KMS-11 (cell line): ENCODE data around the gene ARHGAP9.
A peak's percentile ranks its signal among the peaks of the same experiment; 100 is the strongest.

ENCODE experiments used
- H2AFZ ChIP-seq: fragments of 200-600 bp; sonication (generic); 2 replicates; pipeline ENCODE4 v1.6.1; 2016; ENCODE audit warnings: antibody characterized with exemption, mixed run types, low read depth
- H3K27ac ChIP-seq: fragments of 200-600 bp; sonication (generic); 2 replicates; pipeline ENCODE4 v1.6.1; 2016; ENCODE audit warnings: mild to moderate bottlenecking, mixed run types
- H3K27me3 ChIP-seq: fragments of 200-600 bp; sonication (generic); 2 replicates; pipeline ENCODE4 v1.6.1; 2017; ENCODE audit warnings: mild to moderate bottlenecking, low read depth, mixed run types, moderate library complexity; ENCODE audit not compliant: insufficient read depth
- H3K36me3 ChIP-seq: fragments of 200-600 bp; sonication (generic); 2 replicates; pipeline ENCODE4 v1.6.1; 2017; ENCODE audit warnings: mild to moderate bottlenecking, mixed run types; ENCODE audit not compliant: insufficient read depth
- H3K4me1 ChIP-seq: fragments of 200-600 bp; sonication (generic); 2 replicates; pipeline ENCODE4 v1.6.1; 2016; ENCODE audit warnings: mild to moderate bottlenecking, low read depth, mixed run types; ENCODE audit not compliant: poor library complexity, severe bottlenecking
- H3K4me2 ChIP-seq: fragments of 200-600 bp; sonication (generic); 2 replicates; pipeline ENCODE4 v1.7.0; 2016; ENCODE audit warnings: mild to moderate bottlenecking, mixed run types
- H3K4me3 ChIP-seq: fragments of 200-600 bp; sonication (generic); IDR thresholded peaks from 2 replicates; pipeline ENCODE4 v1.6.1; 2017; ENCODE audit warnings: low read depth, low read length, mixed read lengths; ENCODE audit not compliant: insufficient read depth
- H3K79me2 ChIP-seq: fragments of 200-600 bp; sonication (generic); 2 replicates; pipeline ENCODE4 v1.6.1; 2016; ENCODE audit warnings: low read depth, mixed run types; ENCODE audit not compliant: insufficient read depth
- H3K9ac ChIP-seq: fragments of 200-600 bp; sonication (generic); 2 replicates; pipeline ENCODE4 v1.6.1; 2016; ENCODE audit warnings: mild to moderate bottlenecking, mixed run types
- H4K20me1 ChIP-seq: fragments of 200-600 bp; sonication (generic); 2 replicates; pipeline ENCODE4 v1.6.1; 2016; ENCODE audit warnings: mild to moderate bottlenecking, mixed run types; ENCODE audit not compliant: insufficient read depth
- CTCF ChIP-seq: fragments of 200-600 bp; sonication (generic); conservative IDR thresholded peaks from 2 replicates; pipeline ENCODE4 v1.6.1; 2017; ENCODE audit warnings: low read depth, mild to moderate bottlenecking, antibody characterized with exemption, low read length, moderate library complexity, mixed read lengths

Gene ARHGAP9

DNA sequence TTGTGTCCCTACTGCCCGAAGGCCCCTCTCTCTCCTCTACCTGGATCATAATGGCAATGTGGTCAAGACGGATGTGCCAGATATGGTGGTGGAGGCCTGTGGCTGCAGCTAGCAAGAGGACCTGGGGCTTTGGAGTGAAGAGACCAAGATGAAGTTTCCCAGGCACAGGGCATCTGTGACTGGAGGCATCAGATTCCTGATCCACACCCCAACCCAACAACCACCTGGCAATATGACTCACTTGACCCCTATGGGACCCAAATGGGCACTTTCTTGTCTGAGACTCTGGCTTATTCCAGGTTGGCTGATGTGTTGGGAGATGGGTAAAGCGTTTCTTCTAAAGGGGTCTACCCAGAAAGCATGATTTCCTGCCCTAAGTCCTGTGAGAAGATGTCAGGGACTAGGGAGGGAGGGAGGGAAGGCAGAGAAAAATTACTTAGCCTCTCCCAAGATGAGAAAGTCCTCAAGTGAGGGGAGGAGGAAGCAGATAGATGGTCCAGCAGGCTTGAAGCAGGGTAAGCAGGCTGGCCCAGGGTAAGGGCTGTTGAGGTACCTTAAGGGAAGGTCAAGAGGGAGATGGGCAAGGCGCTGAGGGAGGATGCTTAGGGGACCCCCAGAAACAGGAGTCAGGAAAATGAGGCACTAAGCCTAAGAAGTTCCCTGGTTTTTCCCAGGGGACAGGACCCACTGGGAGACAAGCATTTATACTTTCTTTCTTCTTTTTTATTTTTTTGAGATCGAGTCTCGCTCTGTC, 22.8 kb downstream of the ARHGAP9 start:
- H4K20me1 ChIP-seq, result no peaks in the 10 kb centered on the region
- no peak overlapping the region for H3K27ac ChIP-seq
- no peak overlapping the region for H3K9ac ChIP-seq
- peak overlapping the region; percentile 83; the same call in 1 of the 2 replicates for H2AFZ ChIP-seq
- H3K27me3 ChIP-seq, result peaks cover 17% of the 10 kb centered on the region
- H3K36me3 ChIP-seq, result no peaks in the 10 kb centered on the region
- TF ChIP-seq CTCF, result peak; percentile 23; the same call in 1 of the 2 replicates
- peaks cover 76% of the 10 kb centered on the region for H3K4me1 ChIP-seq
- no peak overlapping the region for H3K4me3 ChIP-seq
- H3K79me2 ChIP-seq, result no peaks in the 10 kb centered on the region
- peak overlapping the region; percentile 98 for H3K4me2 ChIP-seq

- H3K4me2 ChIP-seq, result peak overlapping the region; percentile 98
- peak overlapping the region; percentile 61; the same call in 1 of the 2 replicates for H3K9ac ChIP-seq
- peak overlapping the region; percentile 83 for H2AFZ ChIP-seq
- peak; percentile 98 for TF ChIP-seq CTCF
- H3K4me3 ChIP-seq, result no peak overlapping the region
- peak overlapping the region; percentile 51; the same call in 1 of the 2 replicates for H3K27ac ChIP-seq
- H3K36me3 ChIP-seq, result no peaks in the 10 kb centered on the region
- H3K4me1 ChIP-seq, result peaks cover 76% of the 10 kb centered on the region
- peaks cover 10% of the 10 kb centered on the region for H3K27me3 ChIP-seq
- H4K20me1 ChIP-seq, result no peaks in the 10 kb centered on the region
- no peaks in the 10 kb centered on the region for H3K79me2 ChIP-seq
Observed at GRCh38 chr12:57456145-57456700, 23.4 kb downstream of the ARHGAP9 start.

- H3K9ac ChIP-seq, result peak overlapping the region; percentile 61
- H2AFZ ChIP-seq, result peak overlapping the region; percentile 83
- peaks cover 69% of the 10 kb centered on the region for H3K4me1 ChIP-seq
- no peak overlapping the region for H3K4me3 ChIP-seq
- TF ChIP-seq CTCF, result no peak
- no peaks in the 10 kb centered on the region for H4K20me1 ChIP-seq
- no peaks in the 10 kb centered on the region for H3K36me3 ChIP-seq
- peak overlapping the region; percentile 98 for H3K4me2 ChIP-seq
- no peaks in the 10 kb centered on the region for H3K79me2 ChIP-seq
- H3K27ac ChIP-seq, result peak overlapping the region; percentile 51; the same call in 1 of the 2 replicates
- peaks cover 4% of the 10 kb centered on the region; the same call in 1 of the 2 replicates for H3K27me3 ChIP-seq
Observed at GRCh38 chr12:57455374-57456144, 24.1 kb downstream of the ARHGAP9 start.

DNA sequence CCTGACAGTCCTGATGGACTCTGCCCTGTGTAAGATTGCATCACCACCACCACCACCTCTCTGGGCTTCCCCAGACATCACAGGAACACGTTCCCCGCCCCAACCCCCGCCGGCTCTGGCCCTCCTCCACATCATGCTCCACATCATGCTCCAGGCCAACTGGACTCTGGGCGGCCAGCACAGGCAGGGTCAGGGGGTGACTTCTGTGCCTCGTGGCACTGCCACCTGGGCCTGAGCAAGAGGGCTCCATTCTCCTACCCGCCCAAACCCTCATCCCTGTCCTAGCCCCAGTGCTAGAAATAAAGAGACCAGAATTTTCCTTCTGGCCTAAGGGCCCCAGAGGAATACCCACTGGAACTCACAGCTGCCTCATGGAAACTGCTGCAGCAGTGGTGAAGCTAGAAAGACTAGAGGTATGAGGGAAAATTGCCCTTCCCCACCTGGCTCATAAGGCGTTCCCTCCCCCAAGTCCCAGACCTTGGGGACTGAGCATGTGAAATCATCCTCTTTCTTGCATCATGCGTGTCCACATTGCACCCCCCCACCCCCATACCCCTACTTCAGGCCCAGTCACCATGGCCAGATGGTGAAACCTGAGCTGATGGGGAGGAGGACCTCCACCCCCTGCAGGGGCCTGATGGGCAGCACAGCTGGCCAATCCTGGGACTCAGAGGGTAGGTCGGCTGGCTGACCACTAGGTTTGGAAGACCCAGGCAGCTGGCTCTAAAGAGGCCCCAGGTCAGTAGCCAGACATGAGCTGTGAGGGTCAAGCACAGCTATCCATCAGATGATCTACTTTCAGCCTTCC, 24.9 kb downstream of the ARHGAP9 start, which contains the start of gene INHBE:
INHBE (plus strand) TSS at position 742 of the 808 bp plus-strand sequence. CDS start 230 bp downstream, outside the sequence.
- H3K9ac ChIP-seq, result peak within 1 kb of the TSS; percentile 61
- H4K20me1 ChIP-seq, result no peaks in the 10 kb centered on the region
- peak within 1 kb of the TSS; percentile 51 for H3K27ac ChIP-seq
- no peaks in the 10 kb centered on the region for H3K36me3 ChIP-seq
- H3K27me3 ChIP-seq, result no peaks in the 10 kb centered on the region
- H2AFZ ChIP-seq, result peak within 1 kb of the TSS; percentile 83
- no peak; the same call in 1 of the 2 replicates for TF ChIP-seq CTCF
- H3K4me3 ChIP-seq, result no peak within 1 kb of the TSS
- peak within 1 kb of the TSS; percentile 98 for H3K4me2 ChIP-seq
- H3K4me1 ChIP-seq, result peaks cover 64% of the 10 kb centered on the region
- H3K79me2 ChIP-seq, result no peaks in the 10 kb centered on the region
